C4-2B (cell line): Measurements from ENCODE around the gene HTR3C.
A peak's percentile ranks its signal among the peaks of the same experiment; 100 is the strongest.

Experiments used
- H3K27ac ChIP-seq: fragments of 450-650 bp; 2 replicates; pipeline ENCODE4 v1.5.1; 2017
- ZFX ChIP-seq: fragments of 450-650 bp; IDR thresholded peaks from 2 replicates; pipeline ENCODE4 v1.6.1; 2017
- TF ChIP-seq, protein P1 (sequence below): fragments of 450-650 bp; conservative IDR thresholded peaks from 2 replicates; pipeline ENCODE4 v1.5.1; 2017; ENCODE audit warnings: mild to moderate bottlenecking

HTR3C gene

DNA sequence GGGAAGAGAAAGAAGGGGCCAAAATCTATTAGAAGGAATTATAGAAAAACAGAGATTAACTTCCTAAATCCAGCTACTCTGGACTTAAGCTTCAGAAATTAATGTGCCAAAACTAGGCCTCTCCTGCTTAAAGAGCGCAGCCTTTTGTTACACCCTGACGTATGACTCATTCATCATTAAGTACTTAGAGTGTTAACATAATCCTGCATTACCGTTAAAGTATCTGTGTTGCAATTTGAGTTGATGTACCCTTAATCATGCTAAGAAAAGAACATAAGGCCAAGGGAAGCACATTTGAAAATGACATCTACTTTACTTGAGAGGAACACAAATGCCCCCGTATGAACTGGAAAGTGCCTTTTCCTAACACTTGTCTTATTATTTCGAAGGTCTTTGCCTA is 13.4 kb upstream of the HTR3C start:
- H3K27ac ChIP-seq: no peak overlapping the region
- TF ChIP-seq ZFX: no peak
- TF ChIP-seq, protein P1, sequence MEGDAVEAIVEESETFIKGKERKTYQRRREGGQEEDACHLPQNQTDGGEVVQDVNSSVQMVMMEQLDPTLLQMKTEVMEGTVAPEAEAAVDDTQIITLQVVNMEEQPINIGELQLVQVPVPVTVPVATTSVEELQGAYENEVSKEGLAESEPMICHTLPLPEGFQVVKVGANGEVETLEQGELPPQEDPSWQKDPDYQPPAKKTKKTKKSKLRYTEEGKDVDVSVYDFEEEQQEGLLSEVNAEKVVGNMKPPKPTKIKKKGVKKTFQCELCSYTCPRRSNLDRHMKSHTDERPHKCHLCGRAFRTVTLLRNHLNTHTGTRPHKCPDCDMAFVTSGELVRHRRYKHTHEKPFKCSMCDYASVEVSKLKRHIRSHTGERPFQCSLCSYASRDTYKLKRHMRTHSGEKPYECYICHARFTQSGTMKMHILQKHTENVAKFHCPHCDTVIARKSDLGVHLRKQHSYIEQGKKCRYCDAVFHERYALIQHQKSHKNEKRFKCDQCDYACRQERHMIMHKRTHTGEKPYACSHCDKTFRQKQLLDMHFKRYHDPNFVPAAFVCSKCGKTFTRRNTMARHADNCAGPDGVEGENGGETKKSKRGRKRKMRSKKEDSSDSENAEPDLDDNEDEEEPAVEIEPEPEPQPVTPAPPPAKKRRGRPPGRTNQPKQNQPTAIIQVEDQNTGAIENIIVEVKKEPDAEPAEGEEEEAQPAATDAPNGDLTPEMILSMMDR: no peak

DNA sequence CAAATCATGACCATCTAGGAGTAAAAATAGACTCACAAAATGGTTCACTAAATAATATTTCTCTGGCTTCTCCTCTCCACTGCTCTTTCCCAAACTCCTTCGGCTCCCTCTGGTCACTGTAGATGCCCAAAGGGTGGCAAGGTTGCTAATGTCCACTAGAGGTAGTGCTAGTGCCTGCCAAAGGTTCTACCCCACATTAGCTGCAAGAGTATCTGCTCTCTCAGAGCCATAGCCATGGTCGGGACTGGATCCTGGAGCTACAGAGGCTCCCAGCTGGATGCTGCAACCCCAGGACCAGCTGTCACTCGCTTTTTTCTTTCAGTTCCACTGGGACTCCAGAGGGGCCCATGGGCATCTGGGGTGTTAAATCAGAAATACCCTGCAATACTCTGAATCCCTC is 12.8 kb upstream of the HTR3C start:
- H3K27ac ChIP-seq: no peak overlapping the region
- no peak for TF ChIP-seq ZFX
- TF ChIP-seq, protein P1: no peak; the same call in 1 of the 2 replicates

DNA sequence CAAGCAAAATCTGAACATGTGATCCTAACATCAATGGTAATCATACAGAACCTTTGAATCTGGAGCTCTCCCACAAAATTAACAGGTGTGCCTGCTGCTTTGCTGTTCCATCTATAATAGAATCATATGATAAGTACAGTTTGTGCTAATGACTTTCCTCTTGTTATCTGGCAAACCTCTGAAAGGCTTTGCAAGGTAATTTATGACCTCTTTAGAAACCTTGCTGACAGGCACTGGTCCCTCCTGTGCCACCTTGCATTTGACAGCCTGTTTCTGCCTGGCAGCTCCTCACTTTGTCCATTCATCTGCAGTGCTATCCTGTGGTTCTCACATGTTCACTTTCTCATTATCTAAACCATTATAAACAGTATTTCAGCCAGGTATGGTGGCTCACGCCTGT is 10.2 kb upstream of the HTR3C start:
- no peak overlapping the region for H3K27ac ChIP-seq

DNA sequence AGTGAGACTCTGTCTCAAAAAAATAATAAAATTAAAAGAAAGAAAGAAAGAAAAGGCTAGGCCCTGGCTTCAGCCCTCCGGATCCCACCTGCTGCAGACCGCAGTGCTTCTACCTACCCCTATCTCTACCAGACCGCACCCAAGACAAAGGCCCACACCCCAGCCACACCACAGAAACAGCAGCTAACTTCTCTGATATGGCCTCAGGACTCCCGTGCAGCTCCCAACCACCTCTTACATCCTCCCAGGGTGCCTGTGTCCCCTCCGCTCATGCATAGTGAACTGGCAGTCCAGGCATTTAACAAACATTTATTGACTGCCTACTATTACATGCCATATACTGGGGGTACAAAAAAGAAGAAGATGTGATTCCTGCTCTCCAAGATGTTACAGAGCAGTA is 6.9 kb upstream of the HTR3C start:
- TF ChIP-seq, protein P1: no peak
- H3K27ac ChIP-seq: no peak overlapping the region

More for the DNA sequence above, 10.2 kb upstream of the HTR3C start:
- TF ChIP-seq ZFX: no peak
- TF ChIP-seq, protein P1: no peak

DNA sequence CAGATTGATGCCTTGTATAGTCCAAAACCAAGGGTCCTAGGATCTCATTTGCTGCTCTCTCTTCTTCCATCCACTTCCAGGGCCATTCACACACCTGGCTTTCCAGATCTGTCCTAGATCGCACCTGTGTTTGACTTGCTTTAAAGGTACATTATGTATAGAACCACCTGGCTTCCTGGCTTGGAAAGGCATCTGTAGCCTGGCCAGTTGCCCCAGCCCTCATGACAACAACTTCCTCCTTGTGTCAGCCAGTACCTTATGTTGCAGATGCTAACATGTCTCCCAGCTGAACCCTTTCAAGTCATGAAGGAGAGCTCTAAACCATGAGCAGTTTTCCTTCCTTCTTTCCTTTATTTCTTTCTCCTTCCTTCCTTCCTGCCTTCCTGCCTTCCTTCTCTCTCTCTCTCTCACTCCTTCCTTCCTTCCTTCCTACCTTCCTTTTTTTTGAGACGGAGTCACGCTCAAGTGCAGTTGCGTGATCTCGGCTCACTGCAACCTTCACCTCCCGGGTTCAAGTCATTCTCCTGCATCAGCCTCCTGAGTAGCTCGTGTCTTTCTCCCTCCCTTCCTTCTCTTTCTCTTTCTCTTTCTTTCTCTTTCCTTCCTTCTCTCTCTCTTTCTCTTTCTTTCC is 2.5 kb upstream of the HTR3C start:
- no peak for TF ChIP-seq ZFX
- TF ChIP-seq, protein P1: no peak
- peak overlapping the region; percentile 29 for H3K27ac ChIP-seq

DNA sequence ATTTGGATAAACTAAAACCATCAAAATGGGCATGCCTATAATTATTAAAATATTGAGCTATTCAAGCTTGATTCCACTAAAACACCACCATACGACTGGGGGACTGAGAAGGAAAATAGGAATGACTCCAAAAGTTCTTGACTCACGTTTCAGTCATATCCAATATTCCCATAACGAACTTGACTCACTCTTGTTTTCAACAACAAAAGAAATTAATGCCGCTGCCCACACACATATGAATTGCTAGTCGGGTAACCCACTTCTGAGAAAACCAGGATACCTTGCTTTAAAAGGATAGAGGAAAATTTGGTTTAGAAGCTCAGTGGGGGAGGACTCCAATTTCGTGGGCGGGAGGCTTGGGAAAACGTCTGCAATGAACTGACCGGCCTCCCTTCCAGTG is 5.2 kb downstream of the HTR3C start:
- H3K27ac ChIP-seq: no peak overlapping the region
- TF ChIP-seq ZFX: no peak
- TF ChIP-seq, protein P1: no peak

DNA sequence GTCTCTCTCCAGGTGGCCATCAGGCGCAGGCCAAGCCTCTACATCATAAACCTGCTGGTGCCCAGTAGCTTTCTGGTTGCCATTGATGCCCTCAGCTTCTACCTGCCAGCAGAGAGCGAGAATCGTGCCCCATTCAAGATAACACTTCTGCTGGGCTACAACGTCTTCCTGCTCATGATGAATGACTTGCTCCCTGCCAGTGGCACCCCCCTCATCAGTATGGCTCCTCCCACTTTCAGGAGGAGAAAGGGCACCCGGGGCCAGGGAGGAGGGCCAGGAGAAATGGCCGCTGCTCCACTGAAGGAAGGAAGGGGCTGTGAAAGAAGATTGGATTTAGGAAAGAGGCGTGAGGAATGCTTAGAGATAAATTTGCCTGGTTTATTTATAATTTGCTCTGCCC is 6.6 kb downstream of the HTR3C start:
- no peak overlapping the region for H3K27ac ChIP-seq
- no peak for TF ChIP-seq ZFX

DNA sequence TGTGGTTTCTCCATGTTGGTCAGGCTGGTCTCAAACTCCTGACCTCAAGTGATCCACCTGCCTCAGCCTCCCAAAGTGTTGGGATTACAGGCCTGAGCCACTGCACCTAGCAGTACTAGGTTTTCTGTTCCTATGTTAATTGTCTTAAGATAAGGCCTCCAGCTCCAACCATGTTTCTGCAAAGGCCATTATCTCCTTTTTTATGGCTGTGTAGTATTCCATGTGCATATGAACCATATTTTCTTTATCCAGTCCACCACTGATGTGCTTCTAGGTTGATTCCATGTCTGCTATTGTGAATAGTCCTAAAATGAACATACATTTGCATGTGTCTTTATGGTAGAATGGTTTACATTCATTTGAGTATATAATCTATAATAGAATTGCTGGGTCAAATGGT is 9.8 kb downstream of the HTR3C start:
- H3K27ac ChIP-seq: no peak overlapping the region
- TF ChIP-seq ZFX: no peak
- TF ChIP-seq, protein P1: no peak
